Measurements from ENCODE around the gene TAC4. TPM values are rescaled to one million over a fixed set of nuclear protein-coding genes. Genes with fewer than 3 reads are reported as not detected.

The TAC4 gene
- total and polyA plus RNA-seq, 4 donors, result not detected

GRCh38 chr17:49854126-49854525, 6.3 kb upstream of the TAC4 start:
- Histone ChIP-seq H3K27ac (ENCODE audit: low read depth in 1 of 2, low read length in 2 of 2) (no peak overlapping the region), H3K9ac (ENCODE audit: low read depth in 1 of 2, low read length in 2 of 2) (no peak overlapping the region), H3K36me3 (ENCODE audit: control insufficient read depth in 4 of 4, insufficient read depth in 3 of 4, low read depth in 1 of 4, low read length in 3 of 4) (no peaks in the 10 kb centered on the region), H3K4me3 (ENCODE audit: low read depth in 1 of 3, low read length in 3 of 3) (no peak overlapping the region), H3K9me3 (ENCODE audit: control insufficient read depth in 4 of 4, low read length in 3 of 4) (no peaks in the 10 kb centered on the region), H3K27me3 (ENCODE audit: control insufficient read depth in 4 of 4, insufficient read depth in 4 of 4, low read length in 3 of 4) (no peaks in the 10 kb centered on the region), H3K4me1 (ENCODE audit: control insufficient read depth in 4 of 4, insufficient read depth in 4 of 4, low read length in 3 of 4) (peaks cover 4 to 17% (median 10%) of the 10 kb centered on the region in 4 donors)
- no peak for TF ChIP-seq HNF4A (conservative IDR thresholded peaks at IDR 0.05)
- no peak for TF ChIP-seq FOXA1 (IDR thresholded peaks at IDR 0.05)
- TF ChIP-seq MAX (IDR thresholded peaks at IDR 0.05), result no peak
- no peak for TF ChIP-seq YY1 (IDR thresholded peaks at IDR 0.05)
- TF ChIP-seq SP1 (IDR thresholded peaks at IDR 0.05), result no peak
- DNase-seq (ENCODE audit: low spot score), result no peak
- WGBS, result 91% methylated on average over 5 of the region's 5 CpGs

GRCh38 chr17:49853470-49854015, 5.7 kb upstream of the TAC4 start:
- TF ChIP-seq RAD21 (IDR thresholded peaks at IDR 0.05), result no peak
- TF ChIP-seq YY1 (IDR thresholded peaks at IDR 0.05), result no peak
- no peak for TF ChIP-seq GABPA (IDR thresholded peaks at IDR 0.05 in 1 of 2, conservative IDR thresholded peaks at IDR 0.05 in 1 of 2)
- no peak for TF ChIP-seq FOXA1 (IDR thresholded peaks at IDR 0.05)
- no peak for TF ChIP-seq EGR1 (IDR thresholded peaks at IDR 0.05; ENCODE audit: low read depth in 2 of 2)
- no peak for TF ChIP-seq HNF4G (IDR thresholded peaks at IDR 0.05)
- TF ChIP-seq RXRA (IDR thresholded peaks at IDR 0.05), result no peak
- TF ChIP-seq CTCF (IDR thresholded peaks at IDR 0.05; ENCODE audit: low read depth, low read length, missing input control), result no peak
- no peak for TF ChIP-seq ZBTB33 (IDR thresholded peaks at IDR 0.05)
- TF ChIP-seq SP1 (IDR thresholded peaks at IDR 0.05), result no peak
- no peak for TF ChIP-seq TAF1 (conservative IDR thresholded peaks at IDR 0.05)
- no peak for TF ChIP-seq ATF3 (IDR thresholded peaks at IDR 0.05)
- Histone ChIP-seq H3K4me3 (ENCODE audit: low read depth in 1 of 3, low read length in 3 of 3) (no peak overlapping the region), H3K9ac (ENCODE audit: low read depth in 1 of 2, low read length in 2 of 2) (no peak overlapping the region), H3K36me3 (ENCODE audit: control insufficient read depth in 4 of 4, insufficient read depth in 3 of 4, low read depth in 1 of 4, low read length in 3 of 4) (no peaks in the 10 kb centered on the region), H3K9me3 (ENCODE audit: control insufficient read depth in 4 of 4, low read length in 3 of 4) (no peaks in the 10 kb centered on the region), H3K4me1 (ENCODE audit: control insufficient read depth in 4 of 4, insufficient read depth in 4 of 4, low read length in 3 of 4) (peaks cover 4 to 17% (median 10%) of the 10 kb centered on the region in 4 donors), H3K27me3 (ENCODE audit: control insufficient read depth in 4 of 4, insufficient read depth in 4 of 4, low read length in 3 of 4) (no peaks in the 10 kb centered on the region), H3K27ac (ENCODE audit: low read depth in 1 of 2, low read length in 2 of 2) (no peak overlapping the region)
- DNase-seq (ENCODE audit: low spot score), result no peak
- WGBS, result 83% methylated on average over 10 of the region's 10 CpGs
